A549 (cell line): ENCODE results near the gene KDELR3.

Experiments
- CEBPB ChIP-seq, 2 experiments: fragments of >200 bp in 1 of 2; sonication (Bioruptor Twin) in 1 of 2; formaldehyde crosslinking in 1 of 2; IDR thresholded peaks; 2 replicates each; pipeline ENCODE4 v1.6.1; 2012 to 2016
- CTCF ChIP-seq: fragments of >200 bp; sonication (Bioruptor Twin); formaldehyde crosslinking; IDR thresholded peaks from 3 replicates; pipeline ENCODE4 v1.5.1; 2016
- EP300 ChIP-seq, 2 experiments: fragments of >200 bp; sonication (Bioruptor Twin); formaldehyde crosslinking; IDR thresholded peaks; 2 replicates in 1 of 2; 3 replicates in 1 of 2; pipeline ENCODE4 v1.6.1; 2016 to 2017
- FOSL2 ChIP-seq, 2 experiments: fragments of 450-650 bp in 1 of 2; fragments of >200 bp in 1 of 2; sonication (Bioruptor Twin) in 1 of 2; formaldehyde crosslinking; IDR thresholded peaks; 2 replicates each; pipeline versions ENCODE4 v1.5.0 to v1.6.1; 2016 to 2020; ENCODE audit warnings: mild to moderate bottlenecking in 1 of 2, moderate library complexity in 1 of 2
- HOXA7 ChIP-seq: fragments of 250-450 bp; sonication (Bioruptor Pico); IDR thresholded peaks from 2 replicates; pipeline ENCODE4 v1.5.0; 2020; ENCODE audit warnings: mild to moderate bottlenecking, moderate library complexity
- JUN ChIP-seq, 2 experiments: fragments of >200 bp; sonication (Bioruptor Twin); formaldehyde crosslinking; IDR thresholded peaks; 2 replicates in 1 of 2; 3 replicates in 1 of 2; pipeline ENCODE4 v1.6.1; 2016 to 2017
- POLR2A ChIP-seq: IDR thresholded peaks from 2 replicates; pipeline ENCODE4 v1.6.1; 2012; ENCODE audit warnings: mild to moderate bottlenecking, low read length
- POLR2AphosphoS2 ChIP-seq: conservative IDR thresholded peaks from 2 replicates; pipeline ENCODE4 v1.6.1; 2012; ENCODE audit warnings: low read length, improper control_type of control experiment, inconsistent platforms
- RNF2 ChIP-seq: fragments of 200-600 bp; sonication (generic); IDR thresholded peaks from 2 replicates; pipeline ENCODE4 v1.6.1; 2016; ENCODE audit warnings: low read depth, mild to moderate bottlenecking, antibody characterized with exemption, moderate library complexity, borderline replicate concordance
- USF2 ChIP-seq: fragments of 450-650 bp; IDR thresholded peaks from 2 replicates; pipeline ENCODE4 v1.6.1; 2014; ENCODE audit warnings: antibody characterized with exemption
- ZNF302 ChIP-seq: fragments of 250-450 bp; sonication (Bioruptor Pico); IDR thresholded peaks from 2 replicates; pipeline ENCODE4 v1.9.0; 2021; ENCODE audit warnings: inconsistent platforms, mild to moderate bottlenecking, moderate library complexity

GRCh38 chr22:38482662-38483308 lies 14.9 kb downstream of the KDELR3 start:
- TF ChIP-seq CTCF (no peak), EP300 (IDR thresholded peaks at IDR 0.05) (no peak), JUN (IDR thresholded peaks at IDR 0.05) (no peak), POLR2A (no peak), ZNF302 (CRISPR knock-in tag) (no peak), CEBPB (IDR thresholded peaks at IDR 0.05) (no peak), RNF2 (no peak), POLR2AphosphoS2 (no peak), FOSL2 (IDR thresholded peaks at IDR 0.05) (no peak), FOSL2 (CRISPR knock-in tag; IDR thresholded peaks at IDR 0.05) (0 out of 2 replicates have a peak, but pooled peaks have one; percentile 6), HOXA7 (CRISPR knock-in tag) (peak; percentile 41; the same call in 1 of the 2 replicates), USF2 (no peak)
